HG03521 (cell line): ENCODE measurements around the gene ERBB4.
"Not testable (repeated sequence)": the region's sequence is repeated elsewhere in the genome, so short reads cannot be mapped to it uniquely, and the experiment has no call there.

Experiments
- ATAC-seq: cut with Tn5 transposase; IDR thresholded peaks from one replicate; pipeline ENCODE4 v1.9.1; 2021; ENCODE audit warnings: mild to moderate bottlenecking, moderate library complexity; ENCODE audit not compliant: unreplicated experiment

ERBB4 gene

DNA sequence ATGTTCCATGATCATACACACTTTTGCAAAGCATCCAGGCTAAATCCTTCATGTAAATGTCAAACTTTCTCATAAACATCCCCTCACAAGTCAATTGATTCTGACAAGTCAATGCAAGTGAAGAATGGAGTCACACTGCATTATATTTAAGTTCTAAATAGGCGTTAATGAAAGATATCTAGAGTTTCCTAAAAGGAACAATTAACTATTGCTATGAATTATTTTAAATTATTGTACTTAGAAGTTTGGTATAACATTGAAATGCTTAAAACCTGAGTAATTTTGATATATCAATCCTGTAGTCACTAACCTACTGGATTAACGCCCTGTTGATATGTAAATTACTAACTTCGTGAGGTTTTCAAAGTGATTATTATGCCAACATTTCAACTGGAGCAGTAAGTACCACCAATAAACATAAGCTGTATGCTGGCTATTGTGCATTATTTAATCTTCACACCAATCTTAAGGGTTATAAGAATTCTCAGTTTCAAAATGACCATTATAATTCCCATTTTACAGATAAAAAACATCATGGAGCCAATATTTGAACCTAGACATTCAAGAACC lies 884.3 kb downstream of the ERBB4 start:
- no peak for ATAC-seq

DNA sequence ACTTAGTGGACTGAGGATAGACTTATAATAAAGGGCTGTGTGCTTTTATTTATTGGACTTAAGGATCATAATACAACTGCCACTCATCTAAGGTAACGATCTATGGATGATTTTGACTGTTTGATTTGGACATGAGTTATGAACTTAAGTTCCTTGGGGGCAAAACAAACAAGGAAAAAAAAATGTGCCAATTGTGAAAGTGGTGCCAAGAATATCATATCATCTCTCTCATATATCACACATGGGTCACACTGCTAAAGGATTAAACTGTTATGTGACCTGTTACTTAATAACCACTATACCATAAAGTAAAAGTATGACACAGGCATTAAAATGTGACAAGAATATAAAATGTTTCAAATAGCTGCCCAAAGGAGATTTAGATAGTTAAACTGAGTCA lies 886.3 kb downstream of the ERBB4 start:
- ATAC-seq, result no peak

DNA sequence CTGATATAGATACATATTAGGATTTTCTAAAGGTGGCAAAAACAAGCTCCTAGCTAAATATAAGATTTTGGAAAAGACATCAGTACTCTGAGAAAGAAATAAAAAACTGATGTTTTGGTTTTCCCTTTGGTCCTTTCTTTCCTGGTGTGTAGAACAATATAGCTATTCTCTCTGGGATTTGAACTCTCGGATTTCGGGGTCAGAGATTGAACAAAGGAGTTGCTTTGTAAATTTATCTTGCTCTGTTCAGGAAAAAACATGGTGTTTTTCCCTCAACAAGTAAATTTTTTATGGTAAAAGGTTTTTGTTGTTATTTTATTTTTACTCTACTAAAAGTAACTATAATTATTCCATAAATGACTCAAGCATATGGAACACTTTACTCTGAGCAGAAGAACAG lies 889.3 kb downstream of the ERBB4 start:
- no peak for ATAC-seq

DNA sequence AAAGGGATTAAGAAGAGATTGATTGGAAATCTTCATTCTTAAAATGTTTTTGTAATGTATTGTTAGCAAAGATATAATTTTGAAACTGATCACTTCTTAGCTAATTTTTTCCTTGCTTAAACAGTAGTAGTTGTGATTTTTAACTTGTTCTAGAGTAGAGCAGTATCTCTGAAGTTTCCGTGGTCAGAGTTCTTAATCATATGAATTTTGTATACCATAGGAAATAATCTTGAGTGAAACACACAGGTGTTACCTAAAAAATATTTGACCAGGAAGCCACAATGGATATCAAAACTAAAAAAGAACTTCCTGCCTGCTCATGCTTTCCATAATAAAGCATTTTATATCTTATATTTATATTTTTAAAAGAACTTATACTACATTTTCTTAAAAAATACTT lies 907.1 kb downstream of the ERBB4 start:
- no peak for ATAC-seq

DNA sequence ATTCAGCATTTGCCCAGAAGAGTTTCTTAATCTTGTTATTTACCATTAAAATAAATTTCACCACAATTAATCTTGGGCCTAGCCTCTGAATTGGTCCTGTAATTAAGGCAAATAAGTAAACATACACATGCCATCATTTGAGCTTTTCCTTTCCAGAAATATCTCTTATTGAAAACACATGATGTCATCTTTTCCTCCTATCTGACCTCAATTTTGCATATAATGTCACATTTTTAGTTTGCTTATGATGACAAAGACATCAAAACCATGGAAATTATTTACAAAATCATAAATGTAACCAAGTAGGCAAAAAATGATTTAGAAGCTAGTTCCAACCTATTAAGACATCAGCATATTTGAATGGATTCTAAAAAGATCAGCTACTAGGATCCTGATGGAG lies 915.5 kb downstream of the ERBB4 start:
- ATAC-seq, result no peak

DNA sequence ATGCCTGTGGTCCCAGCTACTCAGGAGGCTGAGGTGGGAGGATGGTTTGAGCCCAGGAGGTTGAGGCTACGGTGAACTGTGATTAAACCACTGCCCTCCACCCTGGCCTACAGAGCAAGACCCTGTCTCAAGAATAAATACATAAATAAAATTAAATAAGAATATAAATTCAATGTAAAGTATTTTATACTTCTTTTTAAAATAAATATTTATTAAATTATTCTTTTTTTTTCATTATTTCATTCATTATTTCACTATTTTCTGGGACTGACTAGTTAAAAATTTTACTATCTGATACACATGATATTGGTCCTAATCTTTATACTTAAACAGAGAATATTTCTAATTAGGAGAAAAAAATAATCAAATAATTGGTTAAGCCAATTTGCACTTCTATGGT lies 917.6 kb downstream of the ERBB4 start:
- ATAC-seq, result no peak

DNA sequence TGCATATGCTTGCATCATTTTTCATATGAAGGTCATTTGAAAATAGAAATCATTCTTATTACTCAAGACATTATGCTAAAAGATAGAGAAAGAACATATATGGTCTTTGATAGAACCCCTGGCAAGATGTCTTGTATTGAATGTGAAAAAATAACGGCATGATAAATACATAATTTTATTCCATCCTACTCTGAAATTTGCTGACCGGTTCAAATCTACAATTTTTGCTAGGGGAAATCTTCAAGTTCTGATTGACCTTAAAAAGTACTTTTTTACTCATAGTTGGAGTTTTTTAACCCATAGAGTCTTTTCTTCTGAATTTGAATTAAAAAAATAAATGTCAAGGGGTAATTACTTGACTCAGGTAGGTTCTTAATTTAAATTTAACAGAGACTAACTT lies 920.8 kb downstream of the ERBB4 start:
- ATAC-seq, result no peak

DNA sequence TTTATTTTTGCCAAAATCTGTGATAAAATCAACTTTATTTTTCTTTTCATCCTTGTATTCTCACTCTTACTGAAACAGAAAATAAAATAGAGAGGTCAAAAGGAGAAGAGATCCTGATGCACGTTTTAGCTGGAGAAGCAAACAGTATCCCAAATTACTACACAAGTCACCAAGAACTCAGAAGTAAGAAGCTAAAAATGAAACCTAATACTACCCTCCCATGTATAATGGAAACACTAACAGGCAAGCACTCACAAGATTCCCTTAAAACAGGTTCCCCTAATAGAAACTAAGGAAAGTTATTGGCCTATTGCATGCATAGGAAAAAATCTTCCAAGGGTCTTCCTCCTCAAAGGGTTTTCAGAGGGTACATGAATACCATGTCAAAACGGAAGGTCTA lies 927.0 kb downstream of the ERBB4 start:
- no peak for ATAC-seq

DNA sequence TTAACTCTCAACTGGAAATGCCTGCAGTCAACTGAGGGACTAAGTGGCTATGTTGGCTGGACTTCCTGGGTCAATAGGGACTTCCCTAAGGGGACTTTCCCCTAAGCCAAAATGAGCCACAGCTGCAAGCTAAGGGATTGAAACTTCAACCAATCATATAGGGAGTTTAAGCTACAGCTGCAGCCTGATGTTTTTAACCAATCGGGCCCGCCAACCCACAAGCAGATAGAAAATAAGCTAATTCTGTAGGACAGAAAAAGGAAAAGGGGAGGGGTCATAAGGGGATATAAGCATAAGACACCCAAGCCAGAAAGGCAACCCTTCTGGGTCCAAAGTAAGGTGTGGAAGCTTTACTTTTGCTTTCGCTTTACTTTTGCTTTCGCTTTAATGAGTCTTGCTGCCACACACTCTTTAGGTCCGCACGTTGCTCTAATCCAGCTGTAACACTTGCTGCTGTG lies 927.5 kb downstream of the ERBB4 start:
- no peak for ATAC-seq

DNA sequence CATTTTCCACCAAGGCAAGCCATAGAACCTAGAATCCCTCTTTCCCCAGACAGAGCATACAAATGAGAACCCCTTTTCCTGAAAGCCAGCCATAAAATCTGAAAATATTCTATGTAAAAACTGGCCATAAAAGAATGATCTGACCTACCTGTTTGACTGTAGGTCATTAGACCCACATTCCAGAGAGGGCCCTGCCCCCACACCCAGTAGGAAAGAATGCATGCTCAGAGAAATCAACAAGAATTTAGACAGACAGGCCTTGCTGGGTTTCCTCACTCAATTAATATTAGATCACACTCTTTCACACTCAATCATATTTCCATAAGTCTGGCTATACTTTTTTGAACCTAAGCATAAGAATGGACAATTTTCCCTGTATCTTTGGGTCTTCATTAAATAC lies 929.5 kb downstream of the ERBB4 start:
- ATAC-seq, result no peak

DNA sequence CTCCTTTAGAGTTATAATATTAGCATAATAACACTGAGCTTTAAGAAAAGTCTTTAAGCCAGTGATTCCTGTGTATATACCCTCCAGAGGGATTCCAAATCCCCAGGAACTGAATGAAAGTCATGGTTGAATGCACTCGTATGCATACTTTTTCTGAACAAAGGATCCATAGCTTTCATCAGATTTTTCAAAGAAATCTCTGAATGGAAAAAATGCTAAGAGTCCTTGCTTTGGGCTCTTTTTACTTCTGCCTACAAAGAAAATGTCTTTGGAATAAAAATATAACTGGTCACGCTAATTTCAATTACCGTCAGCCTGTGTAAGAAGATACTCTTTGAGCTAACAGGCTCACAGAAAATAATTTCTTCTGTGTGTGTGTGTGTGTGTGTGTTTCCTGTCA lies 939.5 kb downstream of the ERBB4 start:
- no peak for ATAC-seq

DNA sequence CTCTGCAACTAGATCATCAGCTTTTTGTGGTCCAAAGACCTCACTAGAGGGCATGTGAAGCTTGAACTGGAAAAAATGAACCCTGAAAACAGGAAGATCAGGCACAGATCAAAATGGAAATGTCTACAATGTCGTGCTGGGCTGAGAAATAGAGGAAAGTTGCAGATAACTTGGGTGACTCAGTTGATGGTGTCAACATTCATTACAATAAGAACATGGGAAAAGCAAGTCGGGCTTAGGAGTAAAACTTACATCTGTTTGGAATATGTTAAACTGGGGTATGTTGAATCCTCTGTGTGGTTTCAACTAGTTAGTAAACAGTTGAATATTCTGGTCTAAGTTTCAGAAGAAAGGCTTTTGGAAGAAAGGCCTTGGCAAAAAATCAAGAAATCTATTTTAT lies 940.4 kb downstream of the ERBB4 start:
- ATAC-seq, result no peak

DNA sequence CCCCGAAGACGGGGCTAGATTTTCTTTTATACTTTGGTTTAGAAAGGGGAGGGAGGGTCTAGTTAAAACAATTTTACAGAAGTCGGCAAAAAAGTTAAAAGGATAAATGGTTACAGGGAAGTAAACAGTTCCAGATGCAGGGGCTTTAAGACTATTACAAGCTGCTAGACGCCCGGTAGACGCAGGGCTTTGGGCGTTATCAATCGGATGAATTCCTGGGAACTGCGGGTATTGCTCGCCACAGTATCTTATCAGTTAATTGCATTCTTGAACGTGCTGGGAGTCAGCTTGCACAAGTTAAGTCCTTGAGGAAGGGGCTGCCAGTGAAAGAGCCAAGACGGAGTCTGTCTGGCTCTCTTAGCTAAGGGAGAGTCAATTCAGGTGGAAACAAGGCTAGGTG lies 946.6 kb downstream of the ERBB4 start:
- not testable (repeated sequence) for ATAC-seq

DNA sequence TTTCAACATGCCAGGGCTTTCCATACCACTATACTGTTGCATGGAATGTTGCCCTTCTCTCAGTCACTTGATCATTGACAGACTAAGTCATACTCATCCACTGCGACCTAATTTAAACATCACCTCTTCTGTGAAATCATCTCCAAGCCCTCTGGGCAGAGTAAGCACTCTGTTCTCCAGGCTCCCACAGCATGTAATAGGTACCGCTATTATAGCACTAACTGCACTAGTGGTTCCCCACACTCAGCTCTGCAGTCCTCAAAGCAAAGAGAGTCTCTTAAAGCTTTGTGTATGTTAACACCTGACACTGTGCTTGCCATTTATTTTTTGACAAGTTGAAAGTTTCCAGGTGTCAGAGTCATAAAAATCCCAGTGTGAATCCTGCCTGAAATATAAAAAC lies 947.2 kb downstream of the ERBB4 start:
- no peak for ATAC-seq

DNA sequence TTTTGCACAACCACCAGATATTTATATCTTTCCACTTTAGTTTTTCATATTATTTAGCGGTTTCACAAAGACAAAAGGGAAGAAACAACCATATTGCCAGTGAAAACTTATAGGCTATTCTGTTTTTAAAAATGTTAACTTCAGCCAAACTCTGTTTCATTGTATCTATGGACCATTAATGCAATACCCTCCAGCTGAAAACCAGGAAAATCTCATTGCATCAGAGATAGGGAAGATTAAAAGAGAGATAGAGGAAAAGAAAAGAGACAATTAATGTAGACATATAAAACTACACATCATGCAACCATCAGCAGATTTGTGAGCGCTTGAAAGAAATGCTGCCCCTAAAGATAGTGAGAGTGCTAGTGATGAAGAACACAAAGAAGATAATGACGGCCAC lies 970.2 kb downstream of the ERBB4 start:
- no peak for ATAC-seq

DNA sequence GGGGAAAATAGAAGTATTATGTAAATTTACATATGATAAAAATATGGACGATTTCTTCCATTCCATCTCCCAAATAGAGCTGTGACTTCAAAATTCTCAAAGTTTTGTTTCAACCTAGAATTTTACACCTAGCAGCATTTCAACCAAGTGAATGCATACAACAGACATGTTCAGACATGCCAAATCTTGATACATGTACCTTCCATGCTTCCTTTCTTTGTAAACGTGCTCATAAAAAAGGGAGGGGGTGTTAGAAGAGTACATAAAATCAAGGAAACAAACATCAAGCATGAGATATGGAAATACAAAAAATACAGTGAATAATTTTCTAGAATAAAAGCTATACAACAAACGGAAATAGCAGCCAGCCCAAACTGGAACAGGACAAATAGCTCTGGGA lies 974.2 kb downstream of the ERBB4 start:
- no peak for ATAC-seq

DNA sequence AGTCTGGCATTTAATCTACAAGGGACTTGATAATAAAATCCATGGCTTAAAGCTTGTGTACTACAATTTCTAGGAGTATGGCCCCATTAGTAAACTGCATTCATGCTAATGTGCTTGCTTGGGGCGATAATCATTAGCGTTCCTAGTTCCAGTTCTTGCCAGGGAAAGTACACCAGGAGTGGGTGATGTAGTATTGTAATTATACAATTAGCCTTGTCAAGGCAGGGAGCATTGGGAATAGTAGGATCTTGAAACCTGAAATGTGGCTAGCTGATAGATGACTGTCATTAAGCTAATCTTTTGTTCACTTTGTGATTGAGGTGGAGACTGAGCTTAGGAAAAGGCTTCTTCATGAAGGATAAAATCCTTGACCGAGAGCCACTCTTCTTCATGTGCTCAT lies 993.0 kb downstream of the ERBB4 start:
- ATAC-seq, result no peak

DNA sequence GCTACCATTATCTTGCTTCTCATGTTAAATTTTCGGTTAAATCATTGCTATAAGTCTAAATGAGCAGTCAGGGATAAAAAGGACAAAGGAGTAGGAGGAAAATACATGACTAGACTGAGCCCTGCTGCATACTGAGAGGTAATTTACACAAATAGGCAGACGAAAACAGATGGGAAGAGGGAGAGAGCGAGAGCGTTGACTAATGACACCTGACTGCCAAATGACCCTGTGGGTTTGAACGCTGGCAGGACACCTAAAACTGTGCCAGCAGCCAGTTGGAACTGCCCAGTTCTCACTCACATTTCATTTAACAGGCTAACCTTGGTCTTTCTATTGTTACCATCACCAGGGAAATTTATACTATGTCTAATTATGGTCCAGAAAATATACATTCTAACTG lies 1004.0 kb downstream of the ERBB4 start:
- ATAC-seq, result no peak

DNA sequence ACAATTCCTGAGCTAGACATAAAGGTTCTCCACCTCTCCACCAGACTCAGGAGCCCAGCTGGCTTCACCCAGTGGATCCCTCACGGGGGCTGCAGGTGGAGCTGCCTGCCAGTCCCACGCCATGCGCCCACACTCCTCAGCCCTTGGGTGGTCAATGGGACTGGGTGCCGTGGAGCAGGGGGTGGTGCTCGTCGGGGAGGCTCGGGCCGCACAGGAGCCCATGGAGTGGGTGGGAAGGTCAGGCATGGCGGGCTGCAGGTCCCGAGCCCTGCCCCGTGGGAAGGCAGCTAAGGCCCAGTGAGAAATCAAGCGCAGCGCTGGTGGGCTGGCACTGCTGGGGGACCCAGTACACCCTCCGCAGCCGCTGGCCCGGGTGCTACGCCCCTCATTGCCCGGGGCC lies 1014.4 kb downstream of the ERBB4 start:
- ATAC-seq, result not testable (repeated sequence)

DNA sequence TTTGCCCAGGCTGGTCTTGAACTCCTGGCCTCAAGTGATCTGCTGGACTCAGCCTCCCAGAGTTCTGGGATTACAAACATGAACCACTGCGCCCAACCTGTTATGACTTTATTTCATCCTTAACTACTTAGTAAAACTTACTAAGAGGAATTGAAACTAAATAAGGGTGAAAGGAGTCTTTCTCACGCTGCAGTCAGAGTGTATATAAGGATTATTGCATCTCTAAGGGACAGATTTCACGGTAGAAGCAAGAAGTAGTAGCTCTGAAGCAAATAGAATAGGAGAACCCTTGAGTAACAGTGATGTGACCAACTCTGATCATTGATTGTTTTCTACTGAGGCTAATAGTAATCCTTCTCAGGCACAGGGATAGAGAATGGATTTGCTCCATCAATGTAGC lies 1022.1 kb downstream of the ERBB4 start:
- ATAC-seq, result no peak

DNA sequence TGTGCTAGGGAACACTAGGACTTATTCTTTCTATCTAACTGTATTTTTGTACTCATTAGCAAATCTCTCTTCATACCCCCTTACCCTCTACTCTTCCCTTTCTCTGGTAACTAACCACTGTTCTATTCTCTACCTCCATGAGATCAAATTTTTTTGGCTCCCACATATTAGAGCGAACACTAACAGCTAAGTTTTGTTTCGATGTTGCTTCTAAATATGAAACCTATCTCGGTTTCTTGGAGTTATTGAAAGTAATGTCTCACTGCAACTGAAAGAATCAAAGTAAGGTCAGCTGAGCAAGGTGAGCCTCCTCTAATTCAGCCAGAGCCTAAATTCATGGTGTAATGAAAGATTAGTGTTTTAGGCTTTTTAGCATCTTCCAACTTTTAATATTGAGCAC lies 1024.6 kb downstream of the ERBB4 start:
- no peak for ATAC-seq

DNA sequence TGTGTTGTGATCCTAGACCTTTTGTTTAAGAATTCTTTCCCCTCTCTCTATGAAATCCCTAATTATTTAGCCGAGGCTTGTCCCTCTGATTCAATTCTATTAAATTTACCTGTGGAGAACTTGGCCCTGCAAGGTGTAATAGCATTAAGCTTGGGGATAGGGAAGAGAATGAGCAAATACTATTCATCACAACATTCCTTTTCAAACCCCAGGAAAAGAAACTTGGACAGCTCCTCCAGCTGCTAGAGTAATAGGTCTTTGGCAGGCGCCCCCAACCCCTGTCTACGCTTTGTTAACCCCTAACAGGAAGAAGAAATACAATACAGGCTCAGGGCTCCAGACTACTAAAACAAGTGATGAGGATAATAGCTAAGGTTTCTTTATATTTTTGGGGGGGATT lies 1025.2 kb downstream of the ERBB4 start:
- ATAC-seq, result no peak

DNA sequence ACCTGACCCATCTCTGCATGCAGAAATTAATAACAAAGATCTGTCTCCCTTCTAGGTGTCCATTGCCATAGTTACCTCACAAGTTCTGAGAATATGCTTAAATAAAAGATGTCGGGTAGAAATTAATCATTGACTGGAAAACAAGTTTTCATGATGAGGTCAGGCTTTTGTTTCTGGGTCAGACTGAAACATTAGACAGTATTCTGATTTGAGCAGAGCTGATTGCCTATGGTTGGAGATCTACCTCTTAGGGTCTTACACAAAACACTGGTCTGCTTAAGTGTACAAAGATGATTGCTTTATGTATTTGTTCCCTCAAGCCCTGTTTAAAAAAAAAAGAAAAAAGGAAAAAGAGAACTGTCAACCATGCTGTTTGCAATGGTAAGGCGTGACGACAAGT lies 1025.8 kb downstream of the ERBB4 start:
- ATAC-seq, result no peak

DNA sequence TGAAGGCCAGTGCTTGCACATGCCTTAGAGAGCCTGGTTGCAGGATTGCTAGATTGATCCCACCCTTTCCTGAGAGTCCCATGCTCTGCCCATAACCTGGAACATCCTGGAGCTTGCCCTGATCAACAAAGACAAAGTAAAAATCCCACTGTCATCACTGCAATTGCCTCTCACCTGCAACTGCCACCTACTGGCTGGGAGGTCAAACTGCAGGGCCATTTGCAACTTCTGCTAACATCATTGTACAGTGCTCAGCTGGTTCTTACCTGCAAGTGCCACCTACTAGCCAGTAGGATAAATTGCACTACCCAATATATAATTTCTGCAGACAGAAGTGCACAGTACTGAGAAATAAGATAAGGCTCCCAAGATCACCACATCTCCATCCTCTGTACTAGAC lies 1034.7 kb downstream of the ERBB4 start:
- ATAC-seq, result no peak
